H1 (cell line): ENCODE measurements around the gene NMUR1. TPM values are rescaled to one million over a fixed set of nuclear protein-coding genes. Genes with fewer than 3 reads are reported as not detected.

ENCODE experiments used
- CTCF ChIA-PET: fragments of 300-600 bp; sonication (Branson Sonifier 250); formaldehyde crosslinking; loops from one replicate; lab custom pipeline; 2021; ENCODE audit not compliant: partially characterized antibody; lab: Charles Lee
- POLR2A ChIA-PET: fragments of 300-600 bp; sonication (Branson Sonifier 250); formaldehyde crosslinking; loops from one replicate; lab custom pipeline; 2021; ENCODE audit warnings: inconsistent platforms; ENCODE audit not compliant: partially characterized antibody; lab: Charles Lee
- DNase-seq, 2 experiments: peaks; one replicate each; pipeline versions ENCODE4 v3.0.0 to v3.0.0-alpha.2; 2010 to 2022; ENCODE audit warnings: low spot score in 2 of 2, low read depth in 1 of 2, mixed read lengths in 1 of 2
- FAIRE-seq: peaks from 2 replicates; lab custom pipeline; 2011; peaks lifted over from hg19 to GRCh38; lab: Jason Lieb, UNC
- H2AFZ ChIP-seq: 2 replicates; pipeline ENCODE4 v1.8.1; 2012; ENCODE audit warnings: low read length, inconsistent platforms
- H2AK5ac ChIP-seq: 2 replicates; pipeline ENCODE4 v1.6.1; 2013; ENCODE audit warnings: low read depth, low read length
- H2BK120ac ChIP-seq: replicated peaks from 2 replicates; pipeline ENCODE3; 2013; ENCODE audit warnings: low read depth, low read length, inconsistent platforms
- H2BK12ac ChIP-seq: 2 replicates; pipeline ENCODE4 v1.6.1; 2013; ENCODE audit warnings: low read depth, low read length
- H2BK15ac ChIP-seq: 2 replicates; pipeline ENCODE4 v1.6.1; 2013; ENCODE audit warnings: low read length
- H2BK20ac ChIP-seq: 2 replicates; pipeline ENCODE4 v1.6.1; 2013; ENCODE audit warnings: low read length
- H2BK5ac ChIP-seq: 2 replicates; pipeline ENCODE4 v1.6.1; 2013; ENCODE audit warnings: low read depth, low read length
- H3K14ac ChIP-seq: 2 replicates; pipeline ENCODE4 v1.6.1; 2013; ENCODE audit warnings: inconsistent platforms; ENCODE audit not compliant: insufficient read length
- H3K18ac ChIP-seq: 2 replicates; pipeline ENCODE4 v1.6.1; 2013; ENCODE audit warnings: low read length; ENCODE audit errors: extremely low read depth
- H3K23ac ChIP-seq: 2 replicates; pipeline ENCODE4 v1.6.1; 2013; ENCODE audit warnings: inconsistent platforms; ENCODE audit not compliant: insufficient read length
- H3K23me2 ChIP-seq: 2 replicates; pipeline ENCODE4 v1.6.1; 2013; ENCODE audit warnings: low read depth, low read length
- H3K27ac ChIP-seq: 2 replicates; pipeline ENCODE4 v1.6.1; 2011; ENCODE audit warnings: low read depth, low read length, inconsistent platforms
- H3K27me3 ChIP-seq, 4 experiments: replicated peaks in 1 of 4; 1 replicate in 1 of 4; 2 replicates in 3 of 4; pipeline versions ENCODE4 v1.6.1 to v1.8.1; 2011 to 2013; ENCODE audit warnings: low read length in 3 of 4, mild to moderate bottlenecking in 3 of 4, inconsistent platforms in 2 of 4, mixed read lengths in 2 of 4, moderate library complexity in 1 of 4; ENCODE audit not compliant: control insufficient read depth in 3 of 4, insufficient read depth in 3 of 4; ENCODE audit errors: extremely low read depth in 1 of 4
- H3K36me3 ChIP-seq, 4 experiments: 2 replicates each; pipeline versions ENCODE4 v1.6.1 to v1.8.1; 2011 to 2013; ENCODE audit warnings: mild to moderate bottlenecking in 4 of 4, low read length in 3 of 4, moderate library complexity in 2 of 4, control low read depth in 1 of 4, inconsistent platforms in 1 of 4; ENCODE audit not compliant: insufficient read depth in 4 of 4, control insufficient read depth in 2 of 4
- H3K4ac ChIP-seq: replicated peaks from 2 replicates; pipeline ENCODE3; 2013; ENCODE audit warnings: low read length, low read depth, mixed read lengths, inconsistent platforms; ENCODE audit not compliant: insufficient read length
- H3K4me1 ChIP-seq, 4 experiments: replicated peaks in 1 of 4; 1 replicate in 1 of 4; 2 replicates in 3 of 4; pipeline versions ENCODE4 v1.6.1 to v1.8.1; 2011 to 2013; ENCODE audit warnings: low read length in 3 of 4, inconsistent platforms in 2 of 4, mixed read lengths in 1 of 4; ENCODE audit not compliant: insufficient read depth in 4 of 4, control insufficient read depth in 3 of 4
- H3K4me2 ChIP-seq, 2 experiments: 2 replicates each; pipeline versions ENCODE4 v1.6.1 to v1.8.1; 2011 to 2013; ENCODE audit warnings: low read depth in 2 of 2, low read length in 2 of 2, control low read depth in 1 of 2, inconsistent platforms in 1 of 2, mild to moderate bottlenecking in 1 of 2; ENCODE audit not compliant: insufficient read depth in 1 of 2
- H3K4me3 ChIP-seq, 4 experiments: fragments of 200-600, 300-600 bp in 1 of 4; sonication (generic), shearing (Covaris generic), sonication (Bioruptor Twin) in 1 of 4; 2 replicates each; pipeline versions ENCODE4 v1.5.1 to v1.8.1; 2011 to 2016; ENCODE audit warnings: low read length in 4 of 4, low read depth in 3 of 4, control low read depth in 2 of 4, inconsistent platforms in 2 of 4, mild to moderate bottlenecking in 2 of 4, mixed read lengths in 1 of 4, moderate library complexity in 1 of 4; ENCODE audit not compliant: insufficient read depth in 2 of 4; ENCODE audit errors: extremely low read depth in 1 of 4
- H3K56ac ChIP-seq: replicated peaks from 2 replicates; pipeline ENCODE3; 2013; ENCODE audit warnings: low read depth, mild to moderate bottlenecking, mixed read lengths, low read length, inconsistent platforms; ENCODE audit not compliant: insufficient read length
- H3K79me1 ChIP-seq: 2 replicates; pipeline ENCODE4 v1.6.1; 2013; ENCODE audit warnings: low read depth, low read length, control low read depth
- H3K79me2 ChIP-seq, 2 experiments: 2 replicates each; pipeline versions ENCODE4 v1.6.1 to v1.8.1; 2012 to 2013; ENCODE audit warnings: low read length in 2 of 2, mild to moderate bottlenecking in 2 of 2, inconsistent platforms in 1 of 2; ENCODE audit not compliant: insufficient read depth in 2 of 2, control insufficient read depth in 1 of 2
- H3K9ac ChIP-seq, 4 experiments: replicated peaks in 1 of 4; 1 replicate in 1 of 4; 2 replicates in 3 of 4; pipeline versions ENCODE4 v1.6.1 to v1.8.1; 2011 to 2013; ENCODE audit warnings: low read depth in 3 of 4, low read length in 3 of 4, control low read depth in 2 of 4, mild to moderate bottlenecking in 2 of 4, moderate library complexity in 2 of 4, inconsistent platforms in 1 of 4; ENCODE audit errors: extremely low read depth in 1 of 4
- H3K9me3 ChIP-seq, 2 experiments: 2 replicates each; pipeline versions ENCODE4 v1.6.1 to v1.8.1; 2012 to 2013; ENCODE audit warnings: mild to moderate bottlenecking in 2 of 2, moderate library complexity in 2 of 2, control low read depth in 1 of 2, inconsistent platforms in 1 of 2, low read depth in 1 of 2, low read length in 1 of 2, mixed read lengths in 1 of 2; ENCODE audit not compliant: insufficient read depth in 2 of 2
- H4K20me1 ChIP-seq, 2 experiments: replicated peaks in 1 of 2; 2 replicates each; pipeline versions ENCODE3 to v1.8.1; 2011 to 2013; ENCODE audit warnings: inconsistent platforms in 2 of 2, low read length in 2 of 2, mild to moderate bottlenecking in 1 of 2; ENCODE audit not compliant: insufficient read depth in 2 of 2, control insufficient read depth in 1 of 2
- H4K5ac ChIP-seq: 2 replicates; pipeline ENCODE4 v1.6.1; 2013; ENCODE audit warnings: low read length, low read depth, mixed read lengths, inconsistent platforms; ENCODE audit not compliant: insufficient read length
- H4K8ac ChIP-seq: 2 replicates; pipeline ENCODE4 v1.8.0; 2013; ENCODE audit warnings: mild to moderate bottlenecking, moderate library complexity, low read length, inconsistent platforms; ENCODE audit not compliant: insufficient read depth; ENCODE audit errors: extremely low read depth
- H4K91ac ChIP-seq: replicated peaks from 2 replicates; pipeline ENCODE3; 2013; ENCODE audit warnings: low read length, mixed read lengths, inconsistent platforms; ENCODE audit not compliant: insufficient read length
- TAF7 ChIP-seq: optimal IDR thresholded peaks from 2 replicates; pipeline ENCODE3; 2011; ENCODE audit warnings: low read depth, mild to moderate bottlenecking, inconsistent platforms, low read length, moderate library complexity, borderline replicate concordance
- WGBS, 2 experiments: shearing (Covaris generic) in 1 of 2; methylation state at CpG; one replicate each; pipeline versions ENCODE4 v1.1.6 to v1.1.7; 2013 to 2015; ENCODE audit warnings: low lambda C conversion rate in 2 of 2, mixed read lengths in 2 of 2, inconsistent platforms in 1 of 2, low coverage in 1 of 2, missing lambda C conversion rate in 1 of 2; ENCODE audit not compliant: insufficient replicate concordance in 2 of 2, insufficient coverage in 1 of 2, insufficient read length in 1 of 2; ENCODE audit errors: extremely low coverage in 1 of 2, missing lambda C conversion rate in 1 of 2; 5-methylcytosine and 5-hydroxymethylcytosine counted together
- polyA plus RNA-seq, 7 experiments: library from polyadenylated mRNA; depleted of rRNA in 3 of 7; stranded (reverse) in 5 of 7; unstranded in 2 of 7; fragments of >200 nt in 5 of 7; fragments of 200-250 nt in 2 of 7; gene quantifications; 1 replicate in 5 of 7; 2 replicates in 1 of 7; 4 replicates in 1 of 7; pipeline versions ENCODE4 v1.2.1 to v1.2.3, GENCODE V29; 2011 to 2013; ENCODE audit warnings: missing spikeins in 2 of 7, mixed read lengths in 2 of 7
- total RNA-seq: library from RNA; stranded (reverse); fragmentation: NEBNext Ultra II Directional; extraction: Animal tissue kit (Norgen Biotek cat#: 25700); gene quantifications from 2 replicates; pipeline ENCODE4 v1.2.1, GENCODE V29; 2021

NMUR1 gene
- total and polyA plus RNA-seq, 2 of the 8 experiments (the other 6 are each of a cell fraction or from before 2014, with no cell fraction given): 0.56 to 1.5 TPM

DNA sequence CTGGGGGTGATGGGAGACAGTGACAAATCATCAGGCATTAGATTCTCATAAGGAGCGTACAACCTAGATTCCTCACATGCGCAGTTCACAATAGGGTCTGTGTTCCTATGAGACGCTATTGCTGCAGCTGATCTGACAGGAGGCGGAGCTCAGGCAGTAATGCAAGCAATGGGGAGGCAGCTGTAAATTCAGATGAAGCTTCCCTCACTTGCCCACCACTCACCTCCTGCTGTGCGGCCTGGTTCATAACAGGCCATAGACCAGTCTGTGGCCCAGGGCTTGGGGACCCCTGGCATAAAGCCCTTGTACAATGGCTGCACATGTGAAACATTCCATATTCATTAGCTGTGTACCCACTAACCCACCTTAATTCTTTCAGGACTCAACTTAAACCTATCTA, 18.0 kb downstream of the NMUR1 start:
- Histone ChIP-seq H4K5ac (no peak overlapping the region), H2BK20ac (no peak overlapping the region), H3K18ac (no peak overlapping the region), H3K27ac (no peak overlapping the region), H3K4me3 (no peak overlapping the region), H3K4ac (no peak overlapping the region), H3K56ac (no peak overlapping the region), H3K4me1 (peaks cover 0 to 8% (median 5%) of the 10 kb centered on the region in 4 experiments; a peak in 4 of 7 replicates), H2BK15ac (no peak overlapping the region), H4K8ac (no peak overlapping the region), H3K23me2 (peaks cover 4% of the 10 kb centered on the region), H3K79me1 (no peaks in the 10 kb centered on the region), H3K4me2 (no peak overlapping the region), H3K23ac (no peak overlapping the region), H3K36me3 (peaks cover 0 to 5% (median 2%) of the 10 kb centered on the region in 4 experiments; a peak in 1 of 8 replicates), H2AK5ac (no peak overlapping the region), H2AFZ (no peak overlapping the region), H4K20me1 (no peaks in the 10 kb centered on the region), H3K9me3 (no peaks in the 10 kb centered on the region), H2BK12ac (no peak overlapping the region), H3K27me3 (no peaks in the 10 kb centered on the region), H2BK120ac (no peak overlapping the region), H3K79me2 (peaks cover 0 to 3% of the 10 kb centered on the region in 2 experiments; a peak in 2 of 4 replicates), H3K14ac (no peak overlapping the region), H4K91ac (no peak overlapping the region), H2BK5ac (no peak overlapping the region), H3K9ac (no peak overlapping the region)
- DNase-seq (no peak), FAIRE-seq (no peak)
- ChIA-PET POLR2A (interaction anchor here (0.6 to 5.7 kb wide), 3 partner anchors 13 to 61 kb away, joined by 3 to 54 read pairs (median 3); partner anchors contain the start of gene NCL), CTCF (interaction anchor here (0.6 to 2.8 kb wide), 5 partner anchors 21 to 108 kb away, joined by 3 to 13 read pairs (median 3); no protein-coding TSS in a partner anchor)
- 84% methylated on average over 5 of the region's 5 CpGs; no CpG with 5 or more reads in 1 of the 2 experiments for WGBS, 2 experiments
- TF ChIP-seq TAF7: no peak
